ENCODE data around the gene MAP2K5. TPM values are rescaled to one million over a fixed set of nuclear protein-coding genes. Genes with fewer than 3 reads are reported as not detected.

The MAP2K5 gene
- polyA plus RNA-seq, 1 donor from 2014 or later, result 12.1 TPM

- H4K20me1 ChIP-seq (ENCODE audit: insufficient read depth), result peaks cover 4% of the 10 kb centered on the region
- peaks cover 5% of the 10 kb centered on the region for H3K9me3 ChIP-seq (ENCODE audit: low read length)
- peak; percentile 22 for TF ChIP-seq EZH2 (IDR thresholded peaks at IDR 0.05; ENCODE audit: borderline replicate concordance, insufficient read depth, low read length, poor library complexity, severe bottlenecking)
- TF ChIP-seq TAF1 (IDR thresholded peaks at IDR 0.05; ENCODE audit: low read depth), result no peak
- no peak overlapping the region for H3K27ac ChIP-seq (ENCODE audit: low read length)
- no peak overlapping the region for H3K4me2 ChIP-seq (ENCODE audit: low read length)
- peaks cover 100% of the 10 kb centered on the region for H3K27me3 ChIP-seq (ENCODE audit: insufficient read depth, low read depth, low read length)
- no peaks in the 10 kb centered on the region for H3K36me3 ChIP-seq (ENCODE audit: insufficient read depth, low read length)
- no peak overlapping the region for H3K4me3 ChIP-seq (ENCODE audit: low read length)
- H3K9me2 ChIP-seq (ENCODE audit: insufficient read depth, low read length), result no peaks in the 10 kb centered on the region
- H3F3A ChIP-seq (ENCODE audit: insufficient read depth, low read length, poor library complexity, severe bottlenecking), result no peaks in the 10 kb centered on the region
- H3K79me2 ChIP-seq (replicated peaks; ENCODE audit: insufficient read depth, low read length), result no peaks in the 10 kb centered on the region
- H2AFZ ChIP-seq (ENCODE audit: low read depth, low read length), result no peak overlapping the region
- H3K9ac ChIP-seq (ENCODE audit: low read length), result no peak overlapping the region
Measured at GRCh38 chr15:67827562-67828277, 285.2 kb downstream of the MAP2K5 start.

GRCh38 chr15:67828278-67828968, 285.9 kb downstream of the MAP2K5 start:
- no peaks in the 10 kb centered on the region for H3F3A ChIP-seq (ENCODE audit: insufficient read depth, low read length, poor library complexity, severe bottlenecking)
- H3K27ac ChIP-seq (ENCODE audit: low read length), result no peak overlapping the region
- no peak overlapping the region for H3K4me2 ChIP-seq (ENCODE audit: low read length)
- no peaks in the 10 kb centered on the region for H3K36me3 ChIP-seq (ENCODE audit: insufficient read depth, low read length)
- peaks cover 5% of the 10 kb centered on the region for H3K9me3 ChIP-seq (ENCODE audit: low read length)
- no peaks in the 10 kb centered on the region for H3K9me2 ChIP-seq (ENCODE audit: insufficient read depth, low read length)
- H3K27me3 ChIP-seq (ENCODE audit: insufficient read depth, low read depth, low read length), result peaks cover 100% of the 10 kb centered on the region
- H2AFZ ChIP-seq (ENCODE audit: low read depth, low read length), result no peak overlapping the region
- no peaks in the 10 kb centered on the region for H3K79me2 ChIP-seq (replicated peaks; ENCODE audit: insufficient read depth, low read length)
- peaks cover 4% of the 10 kb centered on the region for H4K20me1 ChIP-seq (ENCODE audit: insufficient read depth)
- TF ChIP-seq SMC3 (conservative IDR thresholded peaks at IDR 0.05; ENCODE audit: poor library complexity) (no peak), POLR2AphosphoS5 (IDR thresholded peaks at IDR 0.05) (peak; percentile 59)
- no peak overlapping the region for H3K9ac ChIP-seq (ENCODE audit: low read length)
- H3K4me3 ChIP-seq (ENCODE audit: low read length), result no peak overlapping the region

- no peak overlapping the region for H2AFZ ChIP-seq (ENCODE audit: low read depth, low read length)
- peak; percentile 86 for TF ChIP-seq EZH2 (IDR thresholded peaks at IDR 0.05; ENCODE audit: borderline replicate concordance, insufficient read depth, low read length, poor library complexity, severe bottlenecking)
- TF ChIP-seq, protein P1, sequence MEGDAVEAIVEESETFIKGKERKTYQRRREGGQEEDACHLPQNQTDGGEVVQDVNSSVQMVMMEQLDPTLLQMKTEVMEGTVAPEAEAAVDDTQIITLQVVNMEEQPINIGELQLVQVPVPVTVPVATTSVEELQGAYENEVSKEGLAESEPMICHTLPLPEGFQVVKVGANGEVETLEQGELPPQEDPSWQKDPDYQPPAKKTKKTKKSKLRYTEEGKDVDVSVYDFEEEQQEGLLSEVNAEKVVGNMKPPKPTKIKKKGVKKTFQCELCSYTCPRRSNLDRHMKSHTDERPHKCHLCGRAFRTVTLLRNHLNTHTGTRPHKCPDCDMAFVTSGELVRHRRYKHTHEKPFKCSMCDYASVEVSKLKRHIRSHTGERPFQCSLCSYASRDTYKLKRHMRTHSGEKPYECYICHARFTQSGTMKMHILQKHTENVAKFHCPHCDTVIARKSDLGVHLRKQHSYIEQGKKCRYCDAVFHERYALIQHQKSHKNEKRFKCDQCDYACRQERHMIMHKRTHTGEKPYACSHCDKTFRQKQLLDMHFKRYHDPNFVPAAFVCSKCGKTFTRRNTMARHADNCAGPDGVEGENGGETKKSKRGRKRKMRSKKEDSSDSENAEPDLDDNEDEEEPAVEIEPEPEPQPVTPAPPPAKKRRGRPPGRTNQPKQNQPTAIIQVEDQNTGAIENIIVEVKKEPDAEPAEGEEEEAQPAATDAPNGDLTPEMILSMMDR (IDR thresholded peaks at IDR 0.05; ENCODE audit: poor library complexity, severe bottlenecking), result no peak
- no peak for TF ChIP-seq EP300 (conservative IDR thresholded peaks at IDR 0.05; ENCODE audit: poor library complexity, severe bottlenecking)
- TF ChIP-seq POLR2AphosphoS5 (IDR thresholded peaks at IDR 0.05), result peak; percentile 0
- TF ChIP-seq TAF1 (IDR thresholded peaks at IDR 0.05; ENCODE audit: low read depth), result no peak
- no peak for TF ChIP-seq SMC3 (conservative IDR thresholded peaks at IDR 0.05; ENCODE audit: poor library complexity)
- no peak for TF ChIP-seq MXI1 (conservative IDR thresholded peaks at IDR 0.05; ENCODE audit: poor library complexity, severe bottlenecking)
- TF ChIP-seq RAD21 (conservative IDR thresholded peaks at IDR 0.05), result no peak
- no peaks in the 10 kb centered on the region for H3K36me3 ChIP-seq (ENCODE audit: insufficient read depth, low read length)
- H3K4me2 ChIP-seq (ENCODE audit: low read length), result no peak overlapping the region
- no peaks in the 10 kb centered on the region for H3F3A ChIP-seq (ENCODE audit: insufficient read depth, low read length, poor library complexity, severe bottlenecking)
- no peak overlapping the region for H3K4me3 ChIP-seq (ENCODE audit: low read length)
- H3K27me3 ChIP-seq (ENCODE audit: insufficient read depth, low read depth, low read length), result peaks cover 100% of the 10 kb centered on the region
- H3K9me2 ChIP-seq (ENCODE audit: insufficient read depth, low read length), result no peaks in the 10 kb centered on the region
- peaks cover 5% of the 10 kb centered on the region for H3K9me3 ChIP-seq (ENCODE audit: low read length)
- H3K79me2 ChIP-seq (replicated peaks; ENCODE audit: insufficient read depth, low read length), result no peaks in the 10 kb centered on the region
- peaks cover 4% of the 10 kb centered on the region for H4K20me1 ChIP-seq (ENCODE audit: insufficient read depth)
- no peak overlapping the region for H3K27ac ChIP-seq (ENCODE audit: low read length)
- no peak overlapping the region for H3K9ac ChIP-seq (ENCODE audit: low read length)
Measured at GRCh38 chr15:67828969-67829646, 286.6 kb downstream of the MAP2K5 start.
